Astrocyte (in vitro differentiated cells and primary cell): ENCODE data around the gene ATL2.

Source experiments
- CTCF ChIP-seq: IDR thresholded peaks from 2 replicates; pipeline ENCODE4 v1.5.1; 2011; ENCODE audit warnings: low read depth, mild to moderate bottlenecking, inconsistent platforms, low read length, moderate library complexity; ENCODE audit not compliant: insufficient read depth
- EZH2 ChIP-seq: IDR thresholded peaks from 2 replicates; pipeline ENCODE4 v1.6.1; 2012; ENCODE audit warnings: mild to moderate bottlenecking, low read length, inconsistent platforms; ENCODE audit not compliant: insufficient read depth

DNA sequence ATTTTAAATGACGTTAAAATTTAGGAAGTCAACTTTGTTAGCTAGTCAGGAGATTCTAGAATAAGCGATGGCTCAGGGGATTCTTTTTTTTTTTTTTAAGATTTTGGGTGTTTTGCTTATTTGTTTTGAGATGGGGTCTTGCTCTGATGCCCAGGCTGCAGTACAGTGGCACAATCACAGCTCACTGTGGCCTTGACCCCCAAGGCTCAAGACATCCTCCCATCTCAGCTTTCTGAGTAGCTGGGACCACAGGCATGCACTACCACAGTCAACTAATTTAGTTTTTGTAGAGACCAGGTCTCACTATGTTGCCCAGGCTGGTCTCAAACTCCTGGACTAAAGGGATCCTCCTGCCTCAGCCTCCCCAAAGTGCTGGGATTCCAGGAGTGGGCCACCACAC is 16.9 kb downstream of the ATL2 start:
- TF ChIP-seq CTCF: no peak
- no peak for TF ChIP-seq EZH2
